Liver (tissue), 9 donors: ENCODE data around the gene GRIK1. TPM values are rescaled to one million over a fixed set of nuclear protein-coding genes. Genes with fewer than 3 reads are reported as not detected.

ENCODE experiments used
- DNase-seq: peaks from one replicate; pipeline ENCODE4 v3.0.0-alpha.2; 2017; ENCODE audit warnings: low spot score
- H3K27ac ChIP-seq, 2 donors: one replicate each; pipeline ENCODE4 v1.7.0; 2013; ENCODE audit warnings: inconsistent platforms in 2 of 2, low read length in 2 of 2, control low read depth in 1 of 2, low read depth in 1 of 2, mild to moderate bottlenecking in 1 of 2
- H3K27me3 ChIP-seq, 4 donors: one replicate each; pipeline versions ENCODE4 v1.6.1 to v1.7.0; 2013; ENCODE audit warnings: low read length in 3 of 4, inconsistent platforms in 1 of 4, mild to moderate bottlenecking in 1 of 4, moderate library complexity in 1 of 4; ENCODE audit not compliant: control insufficient read depth in 4 of 4, insufficient read depth in 4 of 4
- H3K36me3 ChIP-seq, 4 donors: one replicate each; pipeline versions ENCODE4 v1.6.1 to v1.7.0; 2013; ENCODE audit warnings: low read length in 3 of 4, mild to moderate bottlenecking in 3 of 4, low read depth in 1 of 4, moderate library complexity in 1 of 4; ENCODE audit not compliant: control insufficient read depth in 4 of 4, insufficient read depth in 3 of 4
- H3K4me1 ChIP-seq, 4 donors: one replicate each; pipeline versions ENCODE4 v1.6.1 to v1.7.0; 2013; ENCODE audit warnings: low read length in 3 of 4, mild to moderate bottlenecking in 3 of 4, moderate library complexity in 1 of 4; ENCODE audit not compliant: control insufficient read depth in 4 of 4, insufficient read depth in 4 of 4
- H3K4me3 ChIP-seq, 3 donors: one replicate each; pipeline versions ENCODE4 v1.6.1 to v1.7.0; 2013; ENCODE audit warnings: low read length in 3 of 3, control low read depth in 1 of 3, low read depth in 1 of 3, mild to moderate bottlenecking in 1 of 3
- H3K9ac ChIP-seq, 2 donors: one replicate each; pipeline ENCODE4 v1.7.0; 2013; ENCODE audit warnings: low read length in 2 of 2, mild to moderate bottlenecking in 2 of 2, moderate library complexity in 2 of 2, control low read depth in 1 of 2, low read depth in 1 of 2
- H3K9me3 ChIP-seq, 4 donors: one replicate each; pipeline versions ENCODE4 v1.6.1 to v1.7.0; 2013; ENCODE audit warnings: low read length in 3 of 4; ENCODE audit not compliant: control insufficient read depth in 4 of 4
- ATF3 ChIP-seq: IDR thresholded peaks from 2 replicates; pipeline ENCODE4 v1.6.1; 2016; ENCODE audit warnings: antibody characterized with exemption
- CTCF ChIP-seq: fragments of 150-350 bp; IDR thresholded peaks from 2 replicates; pipeline ENCODE4 v1.5.1; 2017; ENCODE audit warnings: improper control_type of control experiment, low read depth, low read length; ENCODE audit not compliant: missing input control
- EGR1 ChIP-seq, 2 donors: IDR thresholded peaks; 2 replicates each; pipeline ENCODE4 v1.6.1; 2016 to 2018; ENCODE audit warnings: antibody characterized with exemption in 2 of 2, low read depth in 2 of 2
- FOXA1 ChIP-seq: IDR thresholded peaks from 2 replicates; pipeline ENCODE4 v1.6.1; 2016; ENCODE audit warnings: antibody characterized with exemption
- FOXA2 ChIP-seq: IDR thresholded peaks from 2 replicates; pipeline ENCODE4 v1.6.1; 2016; ENCODE audit warnings: antibody characterized with exemption
- GABPA ChIP-seq, 2 donors: IDR thresholded peaks in 1 of 2; conservative IDR thresholded peaks in 1 of 2; 2 replicates each; pipeline ENCODE4 v1.6.1; 2016; ENCODE audit warnings: antibody characterized with exemption in 2 of 2, mild to moderate bottlenecking in 1 of 2, moderate library complexity in 1 of 2
- HNF4A ChIP-seq, 2 donors: conservative IDR thresholded peaks; 2 replicates each; pipeline ENCODE4 v1.6.1; 2016; ENCODE audit warnings: antibody characterized with exemption in 2 of 2, mild to moderate bottlenecking in 2 of 2
- HNF4G ChIP-seq: IDR thresholded peaks from 2 replicates; pipeline ENCODE4 v1.6.1; 2016; ENCODE audit warnings: antibody characterized with exemption
- JUND ChIP-seq, 2 donors: IDR thresholded peaks; 2 replicates each; pipeline ENCODE4 v1.6.1; 2016; ENCODE audit warnings: antibody characterized with exemption in 2 of 2
- MAX ChIP-seq: IDR thresholded peaks from 2 replicates; pipeline ENCODE4 v1.6.1; 2016; ENCODE audit warnings: antibody characterized with exemption
- NR2F2 ChIP-seq: IDR thresholded peaks from 2 replicates; pipeline ENCODE4 v1.6.1; 2016; ENCODE audit warnings: antibody characterized with exemption
- RAD21 ChIP-seq, 2 donors: IDR thresholded peaks; 2 replicates each; pipeline ENCODE4 v1.6.1; 2016; ENCODE audit warnings: antibody characterized with exemption in 2 of 2, mild to moderate bottlenecking in 2 of 2
- REST ChIP-seq: IDR thresholded peaks from 2 replicates; pipeline ENCODE4 v1.6.1; 2016; ENCODE audit warnings: antibody characterized with exemption, mild to moderate bottlenecking
- RXRA ChIP-seq, 2 donors: IDR thresholded peaks; 2 replicates each; pipeline ENCODE4 v1.6.1; 2017 to 2018; ENCODE audit warnings: antibody characterized with exemption in 2 of 2, mild to moderate bottlenecking in 1 of 2
- SP1 ChIP-seq: IDR thresholded peaks from 2 replicates; pipeline ENCODE4 v1.6.1; 2018; ENCODE audit warnings: antibody characterized with exemption, mild to moderate bottlenecking
- TAF1 ChIP-seq: conservative IDR thresholded peaks from 2 replicates; pipeline ENCODE4 v1.6.1; 2016; ENCODE audit warnings: antibody characterized with exemption, mild to moderate bottlenecking
- YY1 ChIP-seq: IDR thresholded peaks from 2 replicates; pipeline ENCODE4 v1.6.1; 2016; ENCODE audit warnings: antibody characterized with exemption, mild to moderate bottlenecking
- ZBTB33 ChIP-seq: IDR thresholded peaks from 2 replicates; pipeline ENCODE4 v1.6.1; 2016; ENCODE audit warnings: antibody characterized with exemption
- WGBS: extraction: QIAGEN DNeasy Blood & Tissue Kit; methylation state at CpG from one replicate; pipeline ENCODE4 v1.1.7; 2013; 5-methylcytosine and 5-hydroxymethylcytosine counted together
- polyA plus RNA-seq, 2 donors: library from polyadenylated mRNA; stranded (reverse) in 1 of 2; unstranded in 1 of 2; fragments of 200-250 nt in 1 of 2; fragments of >200 nt in 1 of 2; fragmentation: Nextera tagmentation in 1 of 2; extraction: Ambion mirVana in 1 of 2; gene quantifications; one replicate each; pipeline versions ENCODE4 v1.2.1 to v1.2.3, GENCODE V29; 2013 to 2015
- total RNA-seq, 2 donors: library from RNA; depleted of rRNA; stranded (reverse); fragments of >200 nt; gene quantifications; one replicate each; pipeline ENCODE4 v1.2.3, GENCODE V29; 2014
- donor health status: healthy.
- donor health status: healthy.
- donor health status: healthy.
- donor health status: healthy.
- donor health status: healthy.

GRIK1 gene
- total and polyA plus RNA-seq, 4 donors = 0.02 to 0.14 (median 0.05) TPM; not detected in 1

- Histone ChIP-seq H3K36me3 (no peaks in the 10 kb centered on the region), H3K4me1 (no peaks in the 10 kb centered on the region), H3K27ac (no peak overlapping the region), H3K9ac (no peak overlapping the region), H3K4me3 (no peak overlapping the region), H3K27me3 (no peaks in the 10 kb centered on the region), H3K9me3 (no peaks in the 10 kb centered on the region)
- DNase-seq = no peak
- WGBS = 59% methylated on average over 1 of the region's 1 CpG
- no peak for TF ChIP-seq RXRA (IDR thresholded peaks at IDR 0.05)
- no peak for TF ChIP-seq FOXA2
- TF ChIP-seq RAD21 (IDR thresholded peaks at IDR 0.05) = no peak
- TF ChIP-seq HNF4G = no peak
- TF ChIP-seq GABPA (IDR thresholded peaks at IDR 0.05 in 1 of 2, conservative IDR thresholded peaks at IDR 0.05 in 1 of 2) = no peak
- no peak for TF ChIP-seq YY1
- no peak for TF ChIP-seq HNF4A (conservative IDR thresholded peaks at IDR 0.05)
- no peak for TF ChIP-seq TAF1
- no peak for TF ChIP-seq FOXA1
- TF ChIP-seq JUND (IDR thresholded peaks at IDR 0.05) = no peak
- TF ChIP-seq SP1 = no peak
- no peak for TF ChIP-seq EGR1 (IDR thresholded peaks at IDR 0.05; ENCODE audit: low read depth in 2 of 2)
- TF ChIP-seq ATF3 = no peak
- no peak for TF ChIP-seq MAX
- TF ChIP-seq ZBTB33 = no peak
- no peak for TF ChIP-seq CTCF
- no peak for TF ChIP-seq NR2F2
- TF ChIP-seq REST = no peak
Measured at GRCh38 chr21:29664615-29665014, 275.2 kb downstream of the GRIK1 start.
